Nephron progenitor cell (in vitro differentiated cells): Measurements from ENCODE around the gene DLL4.
A peak's percentile ranks its signal among the peaks of the same experiment; 100 is the strongest.

Experiments
- DNase-seq: peaks from one replicate; pipeline ENCODE4 v3.0.0; 2021
- H3K27ac Mint-ChIP-seq: 2 replicates; pipeline ENCODE4 v1.8.0; 2021; ENCODE audit warnings: mild to moderate bottlenecking, moderate library complexity, mixed read lengths
- H3K27me3 Mint-ChIP-seq: 2 replicates; pipeline ENCODE4 v1.8.0; 2021; ENCODE audit warnings: mild to moderate bottlenecking, low read depth, mixed read lengths; ENCODE audit not compliant: poor library complexity
- H3K36me3 Mint-ChIP-seq: 2 replicates; pipeline ENCODE4 v1.8.0; 2021; ENCODE audit warnings: low read depth, mixed read lengths
- H3K4me1 Mint-ChIP-seq: 2 replicates; pipeline ENCODE4 v1.8.0; 2021; ENCODE audit warnings: mixed read lengths
- H3K4me3 Mint-ChIP-seq: 2 replicates; pipeline ENCODE4 v1.8.0; 2021; ENCODE audit warnings: mild to moderate bottlenecking, moderate library complexity, mixed read lengths
- H3K9me3 Mint-ChIP-seq: 2 replicates; pipeline ENCODE4 v1.8.0; 2021; ENCODE audit warnings: mild to moderate bottlenecking, moderate library complexity, mixed read lengths
- TF ChIP-seq, protein P1 (sequence below): fragments of 200-600 bp; sonication (generic); IDR thresholded peaks from 2 replicates; pipeline ENCODE4 v1.5.0; 2021; ENCODE audit warnings: antibody characterized with exemption

The DLL4 gene

GRCh38 chr15:40906091-40906990 is 22.8 kb upstream of the DLL4 start:
- H3K27me3 Mint-ChIP-seq: peaks cover 7% of the 10 kb centered on the region
- H3K4me3 Mint-ChIP-seq: no peak overlapping the region
- TF ChIP-seq, protein P1, sequence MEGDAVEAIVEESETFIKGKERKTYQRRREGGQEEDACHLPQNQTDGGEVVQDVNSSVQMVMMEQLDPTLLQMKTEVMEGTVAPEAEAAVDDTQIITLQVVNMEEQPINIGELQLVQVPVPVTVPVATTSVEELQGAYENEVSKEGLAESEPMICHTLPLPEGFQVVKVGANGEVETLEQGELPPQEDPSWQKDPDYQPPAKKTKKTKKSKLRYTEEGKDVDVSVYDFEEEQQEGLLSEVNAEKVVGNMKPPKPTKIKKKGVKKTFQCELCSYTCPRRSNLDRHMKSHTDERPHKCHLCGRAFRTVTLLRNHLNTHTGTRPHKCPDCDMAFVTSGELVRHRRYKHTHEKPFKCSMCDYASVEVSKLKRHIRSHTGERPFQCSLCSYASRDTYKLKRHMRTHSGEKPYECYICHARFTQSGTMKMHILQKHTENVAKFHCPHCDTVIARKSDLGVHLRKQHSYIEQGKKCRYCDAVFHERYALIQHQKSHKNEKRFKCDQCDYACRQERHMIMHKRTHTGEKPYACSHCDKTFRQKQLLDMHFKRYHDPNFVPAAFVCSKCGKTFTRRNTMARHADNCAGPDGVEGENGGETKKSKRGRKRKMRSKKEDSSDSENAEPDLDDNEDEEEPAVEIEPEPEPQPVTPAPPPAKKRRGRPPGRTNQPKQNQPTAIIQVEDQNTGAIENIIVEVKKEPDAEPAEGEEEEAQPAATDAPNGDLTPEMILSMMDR: peak; percentile 88
- H3K9me3 Mint-ChIP-seq: no peaks in the 10 kb centered on the region
- H3K4me1 Mint-ChIP-seq: peaks cover 51% of the 10 kb centered on the region
- no peak overlapping the region for H3K27ac Mint-ChIP-seq
- peaks cover 8% of the 10 kb centered on the region for H3K36me3 Mint-ChIP-seq
- peak; percentile 92 for DNase-seq

GRCh38 chr15:40906991-40907802 is 21.9 kb upstream of the DLL4 start:
- TF ChIP-seq, protein P1: no peak

GRCh38 chr15:40908095-40908494 is 21.0 kb upstream of the DLL4 start:
- TF ChIP-seq, protein P1: no peak
- Mint-ChIP-seq H3K36me3 (peaks cover 8% of the 10 kb centered on the region), H3K27ac (no peak overlapping the region), H3K4me1 (peaks cover 58% of the 10 kb centered on the region), H3K4me3 (no peak overlapping the region), H3K27me3 (peaks cover 7% of the 10 kb centered on the region), H3K9me3 (no peaks in the 10 kb centered on the region)
- no peak for DNase-seq

More at GRCh38 chr15:40906991-40907802, 21.9 kb upstream of the DLL4 start:
- peaks cover 8% of the 10 kb centered on the region for H3K36me3 Mint-ChIP-seq
- no peak for DNase-seq
- H3K27ac Mint-ChIP-seq: no peak overlapping the region
- no peaks in the 10 kb centered on the region for H3K9me3 Mint-ChIP-seq
- H3K27me3 Mint-ChIP-seq: peaks cover 7% of the 10 kb centered on the region
- H3K4me1 Mint-ChIP-seq: peaks cover 60% of the 10 kb centered on the region
- H3K4me3 Mint-ChIP-seq: no peak overlapping the region

GRCh38 chr15:40909662-40910630 is 19.2 kb upstream of the DLL4 start:
- DNase-seq: no peak
- peaks cover 59% of the 10 kb centered on the region for H3K4me1 Mint-ChIP-seq
- peaks cover 10% of the 10 kb centered on the region for H3K27me3 Mint-ChIP-seq
- TF ChIP-seq, protein P1: no peak
- H3K9me3 Mint-ChIP-seq: no peaks in the 10 kb centered on the region
- H3K27ac Mint-ChIP-seq: peak overlapping the region; percentile 33
- peak overlapping the region; percentile 41 for H3K4me3 Mint-ChIP-seq
- no peaks in the 10 kb centered on the region for H3K36me3 Mint-ChIP-seq

DNA sequence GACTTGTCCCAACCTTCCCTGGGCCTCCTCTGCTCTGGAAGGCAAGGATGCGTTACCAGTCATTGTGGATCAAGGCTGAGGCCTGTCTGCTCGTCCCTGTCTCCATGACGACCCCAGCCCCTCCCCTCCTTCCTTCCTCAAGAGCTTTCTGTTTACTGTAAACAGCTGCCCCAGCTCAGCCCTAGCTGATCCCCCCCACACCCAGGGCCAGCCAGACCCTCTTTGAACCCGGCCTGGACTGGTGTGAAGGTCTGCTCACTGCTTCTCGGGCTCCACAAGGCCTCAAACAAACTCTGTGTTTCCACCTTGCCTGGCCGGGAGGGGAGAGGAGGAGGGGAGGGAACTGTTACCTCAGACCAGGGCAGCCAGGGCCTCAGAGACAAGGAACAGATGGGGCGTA is 18.0 kb upstream of the DLL4 start:
- peak overlapping the region; percentile 98 for H3K27ac Mint-ChIP-seq
- H3K9me3 Mint-ChIP-seq: no peaks in the 10 kb centered on the region
- peak; percentile 65 for DNase-seq
- no peaks in the 10 kb centered on the region for H3K36me3 Mint-ChIP-seq
- H3K4me1 Mint-ChIP-seq: peaks cover 60% of the 10 kb centered on the region
- peaks cover 12% of the 10 kb centered on the region for H3K27me3 Mint-ChIP-seq
- peak overlapping the region; percentile 23 for H3K4me3 Mint-ChIP-seq
- TF ChIP-seq, protein P1: no peak
